HG02642 (cell line): Measurements from ENCODE around the gene PITRM1.

Source experiments
- ATAC-seq: cut with Tn5 transposase; IDR thresholded peaks from one replicate; pipeline ENCODE4 v1.9.1; 2021; ENCODE audit warnings: mild to moderate bottlenecking; ENCODE audit not compliant: unreplicated experiment, poor library complexity

PITRM1 gene

DNA sequence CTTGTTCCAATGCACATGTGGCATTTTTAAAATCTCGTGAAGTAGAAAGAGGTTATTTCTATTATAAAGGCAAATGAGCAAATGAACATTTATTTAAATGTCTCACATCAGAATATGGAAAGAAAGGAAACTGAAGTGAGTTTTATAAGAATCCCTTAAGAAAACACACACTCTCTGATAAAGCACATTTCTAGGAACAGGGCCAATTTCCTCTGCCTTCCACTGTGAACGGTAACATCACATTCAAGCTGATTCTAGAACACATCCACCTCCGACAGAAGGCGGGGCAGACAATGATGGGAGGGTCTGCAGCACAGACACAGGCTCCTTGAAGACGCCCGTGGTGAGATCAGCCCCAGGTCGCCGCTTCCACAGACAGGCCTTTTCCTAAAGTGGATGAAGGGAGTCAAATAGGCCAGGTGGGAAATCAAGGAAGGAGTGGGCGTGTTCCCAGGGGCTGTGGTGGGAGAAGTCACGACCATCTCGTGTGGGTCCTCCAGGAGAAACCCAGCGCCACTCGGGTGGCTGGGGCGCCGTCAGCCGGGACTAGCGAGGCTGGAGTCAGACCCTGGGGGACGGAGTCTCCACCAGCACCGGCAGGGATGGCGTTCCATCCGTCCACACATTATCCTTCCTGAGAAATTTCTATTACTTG is 31.1 kb downstream of the PITRM1 start:
- no peak for ATAC-seq

DNA sequence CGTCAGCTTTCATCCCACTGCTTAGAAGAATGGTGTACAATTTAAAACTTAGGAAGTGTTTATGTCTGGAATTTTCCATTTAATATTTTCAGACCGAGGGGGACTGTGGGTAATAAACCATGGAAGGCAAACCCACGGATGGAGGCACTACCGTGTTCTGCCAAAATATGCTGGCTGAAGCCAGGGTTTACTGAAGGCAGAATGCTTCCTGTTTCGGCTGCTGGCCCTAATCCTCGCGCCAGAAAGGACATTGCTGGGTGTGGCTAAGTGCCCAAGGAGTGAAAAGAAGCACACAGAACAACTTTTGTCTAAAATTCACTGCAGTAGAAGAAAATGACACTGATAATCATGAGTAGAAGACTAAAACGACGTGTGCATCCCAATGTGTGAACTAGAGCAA is 32.3 kb downstream of the PITRM1 start:
- ATAC-seq: no peak

- ATAC-seq: no peak
These were observed 33.2 kb downstream of the PITRM1 start for GRCh38 chr10:3139216-3139910.

DNA sequence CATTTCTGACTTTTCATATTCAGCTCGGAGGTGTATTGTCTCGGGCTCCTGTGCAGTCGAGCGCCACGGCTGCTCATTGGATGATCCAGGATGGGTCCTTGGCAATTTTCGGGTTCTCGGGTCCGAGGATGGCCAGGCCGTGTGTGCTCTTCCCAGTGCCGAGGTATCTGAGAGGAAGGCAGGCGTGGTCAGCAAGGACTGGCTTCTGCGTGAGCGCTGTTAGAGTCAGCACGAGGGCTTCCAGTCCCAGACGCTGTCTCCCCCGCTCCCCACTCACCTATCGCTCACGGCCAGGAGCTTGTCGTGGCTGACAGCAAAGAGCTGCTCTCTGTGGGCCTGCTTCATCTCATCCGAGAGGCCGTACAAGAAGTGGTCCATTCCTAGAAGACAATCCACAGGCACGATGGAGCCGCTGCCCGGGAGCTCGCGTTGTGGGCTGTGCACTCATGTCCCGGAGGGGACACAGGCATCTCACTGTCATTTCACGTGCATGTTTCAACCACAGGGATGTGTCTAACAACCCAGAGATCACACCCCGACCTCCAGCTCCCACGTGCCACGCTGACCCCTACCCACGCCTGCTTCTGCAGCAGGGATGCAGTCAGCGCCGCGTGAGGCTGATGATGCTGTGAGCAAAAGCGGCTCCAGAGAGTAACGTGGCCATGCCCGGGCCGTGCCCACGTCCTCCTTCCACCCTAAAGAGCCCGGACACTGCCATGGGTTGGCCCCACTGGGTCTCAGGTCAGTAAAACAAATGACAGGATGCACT is 34.4 kb downstream of the PITRM1 start:
- no peak for ATAC-seq

DNA sequence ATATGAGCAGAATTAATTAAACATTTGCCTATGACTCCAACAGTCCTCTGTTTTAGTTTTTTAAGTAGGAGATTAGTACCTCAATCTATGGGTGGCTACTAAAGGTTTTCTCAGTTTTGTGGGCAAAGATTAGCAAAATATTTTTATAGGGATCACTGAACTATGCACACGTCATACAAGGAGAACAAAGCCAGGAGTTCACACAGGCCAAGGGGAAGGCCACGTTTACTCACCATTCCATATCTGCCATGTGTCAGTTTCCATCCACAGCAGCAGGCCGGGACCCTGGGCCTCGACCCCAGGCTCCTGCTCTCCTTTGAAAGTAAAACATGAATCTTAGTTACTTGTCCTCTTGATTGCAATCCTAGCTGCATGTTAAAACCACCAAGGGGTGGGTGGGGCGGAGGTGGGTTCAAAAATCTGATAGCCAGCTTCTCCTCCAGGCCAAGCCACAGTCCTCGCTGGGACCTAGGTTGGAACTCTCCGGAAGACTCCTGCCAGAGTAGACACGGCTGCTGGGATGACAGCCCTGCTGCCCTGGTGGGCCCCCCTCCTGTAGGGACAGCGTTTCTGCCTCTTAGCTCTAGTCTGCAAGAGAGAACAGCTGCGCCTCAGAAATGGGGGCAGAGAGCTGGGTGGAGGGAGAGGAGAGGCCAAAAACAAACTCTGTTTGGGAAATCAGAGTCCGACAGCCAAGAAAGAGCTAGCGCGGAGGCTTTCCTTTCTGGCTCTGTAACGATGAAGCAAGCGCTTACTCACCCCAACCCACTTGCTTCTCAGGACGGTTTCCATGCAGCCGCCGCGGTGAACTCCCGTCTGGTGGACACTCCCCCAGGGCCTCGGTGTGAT is 35.6 kb downstream of the PITRM1 start:
- ATAC-seq: no peak

GRCh38 chr10:3136336-3136735 is 36.2 kb downstream of the PITRM1 start:
- ATAC-seq: no peak

- no peak for ATAC-seq
These were observed 37.6 kb downstream of the PITRM1 start for GRCh38 chr10:3135006-3135405.

DNA sequence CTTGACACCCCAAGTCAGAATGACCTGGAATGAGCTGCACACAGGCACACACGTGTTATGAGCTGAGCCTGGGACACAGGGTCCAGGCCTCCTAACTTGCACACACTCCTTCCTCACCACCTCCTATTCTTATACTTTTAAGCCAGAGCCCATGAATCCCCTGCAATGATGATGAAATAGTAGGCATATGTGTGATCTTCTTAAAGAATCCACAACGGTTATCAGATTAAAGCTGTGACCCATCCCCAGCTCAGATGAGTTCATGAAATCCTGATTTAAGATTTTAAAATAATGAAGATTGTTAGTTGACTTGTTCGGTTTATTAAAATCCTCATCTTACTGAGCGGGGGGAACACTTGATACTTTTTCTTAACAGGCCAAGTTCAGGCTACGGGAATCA is 38.6 kb downstream of the PITRM1 start:
- no peak for ATAC-seq

DNA sequence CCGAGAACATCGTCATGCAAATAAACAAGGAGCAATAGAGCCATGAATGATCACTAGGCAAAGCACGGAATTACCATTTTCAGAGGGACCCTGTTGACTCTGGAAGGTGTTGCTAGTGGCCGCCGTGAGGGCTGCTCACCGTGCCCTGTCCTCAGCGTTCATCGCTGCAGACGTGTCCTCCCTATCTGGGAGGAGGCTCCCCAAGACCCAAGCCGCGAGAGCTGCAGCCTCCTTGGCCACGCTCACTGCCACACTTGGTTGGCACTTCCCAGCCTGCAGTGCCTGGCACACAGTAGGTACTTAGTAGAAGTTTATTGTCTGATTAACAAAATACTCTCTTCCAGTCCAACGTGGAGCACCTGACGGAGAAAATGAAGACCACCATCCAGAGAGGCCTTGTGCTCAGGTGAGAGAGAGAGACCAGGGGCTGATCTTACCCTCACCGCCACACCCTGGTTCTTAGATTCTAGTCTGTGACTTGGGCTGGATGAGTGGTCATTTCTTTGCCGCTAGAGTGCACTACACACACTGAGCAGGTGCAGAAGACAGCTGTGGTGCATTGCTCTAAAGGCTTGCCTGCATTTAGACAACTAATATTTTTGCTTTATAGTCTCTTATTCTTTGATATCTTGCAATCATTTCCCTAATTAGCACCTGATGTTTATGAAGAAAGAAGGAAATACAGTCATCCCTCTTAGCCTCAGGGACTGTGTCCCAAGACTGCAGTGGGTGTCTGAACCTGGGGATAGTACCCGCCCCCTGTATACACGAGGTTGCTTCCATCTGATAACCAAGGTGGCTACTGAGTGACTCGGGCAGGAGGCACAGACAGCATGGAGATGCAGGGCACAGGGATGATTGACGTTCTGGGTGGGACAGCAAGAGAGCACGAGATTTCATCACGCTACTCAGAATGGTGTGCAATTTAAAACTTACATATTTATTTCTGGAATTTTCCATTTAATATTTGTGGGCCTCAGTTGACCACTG is 40.3 kb downstream of the PITRM1 start:
- no peak for ATAC-seq

GRCh38 chr10:3131098-3131497 is 41.5 kb downstream of the PITRM1 start:
- no peak for ATAC-seq

DNA sequence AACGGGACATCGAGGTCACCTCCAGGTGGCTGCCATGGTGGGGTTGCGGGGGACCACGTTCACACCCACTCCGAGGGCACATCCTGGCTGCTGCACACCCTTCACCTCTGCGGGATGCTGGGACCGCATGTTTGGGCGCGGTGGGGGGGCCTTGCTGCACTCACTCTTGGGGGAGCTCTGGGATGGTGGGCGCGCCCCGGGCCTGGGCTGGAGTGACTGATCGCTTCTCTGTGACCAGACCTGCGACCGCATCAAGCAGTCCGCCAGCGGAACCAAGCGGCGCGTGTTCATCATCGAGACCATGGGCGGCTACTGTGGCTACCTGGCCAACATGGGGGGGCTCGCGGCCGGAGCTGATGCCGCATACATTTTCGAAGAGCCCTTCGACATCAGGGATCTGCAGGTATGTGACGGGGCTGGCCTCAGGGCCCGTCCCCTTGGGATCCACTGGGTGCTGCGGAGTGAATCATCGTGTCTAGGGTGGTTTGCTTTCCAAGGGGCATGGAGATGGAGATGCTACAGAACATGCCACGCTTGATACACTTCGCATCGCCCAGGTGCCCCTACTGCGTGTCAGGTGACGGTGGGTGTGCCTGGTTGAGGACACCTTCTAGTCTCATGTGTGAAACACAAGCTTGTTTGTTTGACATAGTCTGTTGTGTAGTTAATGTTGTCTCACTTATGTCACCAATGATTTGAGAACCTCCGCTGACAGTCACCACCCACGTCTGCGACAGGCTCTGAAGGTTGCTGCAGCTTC is 42.8 kb downstream of the PITRM1 start:
- ATAC-seq: no peak

DNA sequence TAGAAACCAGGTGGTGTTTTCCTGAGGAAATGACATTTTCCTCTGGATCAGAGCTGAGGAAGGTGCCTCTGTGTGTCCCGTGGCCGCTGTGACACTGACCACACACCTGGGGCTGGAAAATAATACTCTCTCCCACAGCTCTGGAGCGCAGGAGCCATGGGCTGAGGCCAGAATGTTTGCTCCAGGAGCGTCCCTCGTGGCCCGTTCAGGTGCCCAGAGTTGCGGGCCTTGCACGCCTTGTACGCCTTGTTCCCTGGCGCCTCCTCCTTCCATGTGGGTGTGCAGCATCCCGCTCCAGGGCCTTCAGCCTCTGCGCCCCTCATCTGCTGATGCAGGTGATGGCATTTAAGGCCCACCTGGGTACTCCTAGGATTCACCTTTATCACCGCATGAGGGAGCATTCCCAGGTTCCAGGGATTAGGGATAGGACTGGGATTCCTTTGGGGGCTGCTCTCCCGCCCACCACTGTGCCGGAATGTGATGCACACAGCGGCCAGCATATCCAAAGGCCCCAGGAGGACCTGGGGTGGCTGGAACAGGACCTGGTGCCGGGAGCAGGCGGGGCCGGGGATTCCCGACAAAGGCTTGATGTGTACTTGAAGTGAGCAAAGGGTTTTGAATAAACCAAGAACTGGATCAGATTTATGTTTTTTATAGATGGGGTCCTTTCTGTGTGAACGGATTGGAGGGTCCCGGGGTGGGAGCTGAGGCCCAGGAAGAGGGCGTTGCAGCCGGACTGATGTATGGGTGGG is 44.0 kb downstream of the PITRM1 start:
- ATAC-seq: no peak

GRCh38 chr10:3127921-3128320 is 44.7 kb downstream of the PITRM1 start:
- no peak for ATAC-seq

GRCh38 chr10:3126741-3127346 is 45.7 kb downstream of the PITRM1 start:
- no peak for ATAC-seq

DNA sequence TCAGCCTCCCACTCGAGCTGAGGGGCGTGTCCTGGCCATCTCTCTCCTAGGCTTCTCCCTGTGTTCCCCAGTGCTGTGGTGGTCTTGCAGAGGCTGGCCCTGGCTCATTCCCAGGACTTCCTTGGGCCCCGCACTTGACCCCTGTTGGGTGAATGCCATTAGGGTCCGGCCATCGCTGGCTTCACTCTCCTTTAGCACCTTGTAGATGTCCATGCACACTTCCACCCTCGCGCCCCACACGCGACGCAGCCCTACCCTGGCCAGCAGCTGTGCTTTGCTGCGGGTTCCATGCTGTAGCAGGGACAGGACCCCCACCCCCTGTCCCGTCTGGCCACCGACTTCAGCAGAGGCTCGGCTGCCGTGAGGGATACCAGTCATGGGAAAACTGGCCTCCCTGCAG is 46.3 kb downstream of the PITRM1 start:
- ATAC-seq: no peak

- no peak for ATAC-seq
These were observed 46.9 kb downstream of the PITRM1 start for GRCh38 chr10:3125527-3126170.
